Breast epithelium (tissue), 4 donors: ENCODE measurements around the gene PRKAR1B. TPM values are rescaled to one million over a fixed set of nuclear protein-coding genes. Genes with fewer than 3 reads are reported as not detected.

Experiments
- DNase-seq, 2 donors: peaks; one replicate each; pipeline ENCODE4 v3.0.0-alpha.2; 2019; ENCODE audit warnings: low spot score in 2 of 2
- H3K27ac ChIP-seq, 2 donors: fragments of 200-600 bp; sonication (generic) in 1 of 2; one replicate each; pipeline ENCODE4 v1.5.1; 2016 to 2019; ENCODE audit warnings: mild to moderate bottlenecking in 1 of 2
- H3K27me3 ChIP-seq, 2 donors: fragments of 200-600 bp; sonication (generic) in 1 of 2; one replicate each; pipeline versions ENCODE4 v1.5.1 to v1.6.0; 2017 to 2019; ENCODE audit warnings: control low read depth in 1 of 2, mild to moderate bottlenecking in 1 of 2
- H3K36me3 ChIP-seq: fragments of 200-600 bp; one replicate; pipeline ENCODE4 v1.5.1; 2019
- H3K4me1 ChIP-seq, 2 donors: fragments of 200-600 bp; sonication (generic); one replicate each; pipeline ENCODE4 v1.5.1; 2016 to 2019; ENCODE audit warnings: control low read depth in 1 of 2
- H3K4me3 ChIP-seq, 3 donors: fragments of 200-600 bp; sonication (generic); 1 replicate in 2 of 3; 2 replicates in 1 of 3; pipeline ENCODE4 v1.5.1; 2016 to 2019; ENCODE audit warnings: mild to moderate bottlenecking in 3 of 3, moderate library complexity in 2 of 3
- H3K9me3 ChIP-seq, 2 donors: fragments of 200-600 bp; sonication (generic) in 1 of 2; one replicate each; pipeline ENCODE4 v1.5.1; 2016 to 2019; ENCODE audit warnings: control low read depth in 1 of 2
- CTCF ChIP-seq, 3 donors: fragments of 450-650 bp; IDR thresholded peaks; one replicate each; pipeline ENCODE4 v1.5.1; 2016 to 2017; ENCODE audit warnings: antibody characterized with exemption in 3 of 3, mild to moderate bottlenecking in 3 of 3, moderate library complexity in 3 of 3
- POLR2A ChIP-seq: fragments of 450-650 bp; IDR thresholded peaks from one replicate; pipeline ENCODE4 v1.6.1; 2016; ENCODE audit warnings: antibody characterized with exemption, mild to moderate bottlenecking, moderate library complexity
- POLR2AphosphoS5 ChIP-seq, 3 donors: sonication (generic); formaldehyde crosslinking; IDR thresholded peaks; one replicate each; pipeline ENCODE4 v1.6.1; 2017; ENCODE audit warnings: antibody characterized with exemption in 3 of 3
- intact Hi-C: fragments of 100-400 bp; cut with DNase I; formaldehyde crosslinking; loops from one replicate; pipeline ENCODE4 v1.15.1; 2023; ENCODE audit warnings: low total_unique reads
- total RNA-seq, 3 donors: library from RNA; depleted of rRNA; stranded (reverse); fragments of >200 nt; gene quantifications; one replicate each; pipeline ENCODE4 v1.1.0, GENCODE V29; 2016

Gene PRKAR1B
- total RNA-seq, 3 donors from 2014 or later = 3.7 to 10.5 (median 7.9) TPM

GRCh38 chr7:757741-758163 lies 30.7 kb upstream of the PRKAR1B start:
- Histone ChIP-seq H3K4me3 (no peak overlapping the region), H3K36me3 (peaks cover 9% of the 10 kb centered on the region), H3K4me1 (no peaks in the 10 kb centered on the region), H3K27me3 (no peaks in the 10 kb centered on the region), H3K9me3 (no peaks in the 10 kb centered on the region), H3K27ac (no peak overlapping the region)
- no peak for DNase-seq
- intact Hi-C loops = no loop called here
- no peak for TF ChIP-seq POLR2AphosphoS5 (IDR thresholded peaks at IDR 0.05)
- no peak for TF ChIP-seq POLR2A

- Histone ChIP-seq H3K4me3 (no peak overlapping the region), H3K36me3 (peaks cover 9% of the 10 kb centered on the region), H3K4me1 (no peaks in the 10 kb centered on the region), H3K27ac (no peak overlapping the region), H3K27me3 (no peaks in the 10 kb centered on the region), H3K9me3 (no peaks in the 10 kb centered on the region)
- intact Hi-C loops = no loop called here
- TF ChIP-seq POLR2A = no peak
- no peak for TF ChIP-seq POLR2AphosphoS5 (IDR thresholded peaks at IDR 0.05)
- TF ChIP-seq CTCF (IDR thresholded peaks at IDR 0.05) = no peak
- DNase-seq = peak in 1 of 2 donors; percentile 34
Observed at GRCh38 chr7:756928-757560, 30.0 kb upstream of the PRKAR1B start.

- DNase-seq = peak in 1 of 2 donors; percentile 35
- H3K27ac ChIP-seq = no peak overlapping the region
- peaks cover 9% of the 10 kb centered on the region for H3K36me3 ChIP-seq
- no peak overlapping the region for H3K4me3 ChIP-seq
- H3K27me3 ChIP-seq = no peaks in the 10 kb centered on the region
- H3K9me3 ChIP-seq = no peaks in the 10 kb centered on the region
- H3K4me1 ChIP-seq = no peaks in the 10 kb centered on the region
- intact Hi-C loops = no loop called here
- TF ChIP-seq POLR2A (no peak), CTCF (IDR thresholded peaks at IDR 0.05) (no peak), POLR2AphosphoS5 (IDR thresholded peaks at IDR 0.05) (no peak)
Observed at GRCh38 chr7:756231-756927, 29.3 kb upstream of the PRKAR1B start.

- Histone ChIP-seq H3K27me3 (no peaks in the 10 kb centered on the region), H3K9me3 (no peaks in the 10 kb centered on the region), H3K27ac (no peak overlapping the region), H3K4me3 (no peak overlapping the region), H3K4me1 (no peaks in the 10 kb centered on the region), H3K36me3 (peaks cover 9% of the 10 kb centered on the region)
- peak in 1 of 2 donors; percentile 25 for DNase-seq
- intact Hi-C loops = no loop called here
- TF ChIP-seq POLR2A (no peak), POLR2AphosphoS5 (IDR thresholded peaks at IDR 0.05) (no peak), CTCF (IDR thresholded peaks at IDR 0.05) (no peak)
Observed at GRCh38 chr7:755413-755805, 28.3 kb upstream of the PRKAR1B start.

GRCh38 chr7:754531-755412 lies 27.7 kb upstream of the PRKAR1B start:
- TF ChIP-seq POLR2AphosphoS5 (IDR thresholded peaks at IDR 0.05) (no peak), POLR2A (no peak), CTCF (IDR thresholded peaks at IDR 0.05) (no peak)
- Histone ChIP-seq H3K4me3 (no peak overlapping the region), H3K27me3 (no peaks in the 10 kb centered on the region), H3K4me1 (no peaks in the 10 kb centered on the region), H3K27ac (no peak overlapping the region), H3K36me3 (peaks cover 9% of the 10 kb centered on the region), H3K9me3 (no peaks in the 10 kb centered on the region)
- intact Hi-C loops = no loop called here
- DNase-seq = peak in 1 of 2 donors; percentile 20
